ENCODE results near the gene ZNF500. TPM values are rescaled to one million over a fixed set of nuclear protein-coding genes. Genes with fewer than 3 reads are reported as not detected.

Gene ZNF500
- total and polyA plus RNA-seq, 2 donors from 2014 or later: 4.9 to 18.3 TPM

- Histone ChIP-seq H3K9ac (ENCODE audit: low read length in 3 of 3) (no peak overlapping the region), H3K9me3 (ENCODE audit: control insufficient read depth in 2 of 3, insufficient read depth in 1 of 3, low read length in 3 of 3) (no peaks in the 10 kb centered on the region), H3K36me3 (ENCODE audit: control insufficient read depth in 2 of 3, insufficient read depth in 3 of 3, low read length in 3 of 3) (no peaks in the 10 kb centered on the region), H3K4me1 (ENCODE audit: control insufficient read depth in 2 of 3, insufficient read depth in 2 of 3, low read depth in 1 of 3, low read length in 3 of 3) (no peaks in the 10 kb centered on the region), H3K27me3 (ENCODE audit: control insufficient read depth, insufficient read depth, low read length) (no peaks in the 10 kb centered on the region), H3K27ac (ENCODE audit: low read depth in 2 of 2, low read length in 2 of 2) (no peak overlapping the region), H3K4me3 (ENCODE audit: low read length in 3 of 3) (no peak overlapping the region)
- FAIRE-seq (no peak), DNase-seq (peak in 1 of 5 donors; percentile 15)
- intact Hi-C loops (cut with DNase I): no loop called here
- no peak for TF ChIP-seq CTCF (IDR thresholded peaks at IDR 0.05; ENCODE audit: borderline replicate concordance, extremely low read depth, insufficient read depth)
These were observed 23.9 kb upstream of the ZNF500 start for GRCh38 chr16:4790871-4791270.

- Histone ChIP-seq H3K4me1 (ENCODE audit: control insufficient read depth in 2 of 3, insufficient read depth in 2 of 3, low read depth in 1 of 3, low read length in 3 of 3) (no peaks in the 10 kb centered on the region), H3K9me3 (ENCODE audit: control insufficient read depth in 2 of 3, insufficient read depth in 1 of 3, low read length in 3 of 3) (no peaks in the 10 kb centered on the region), H3K27me3 (ENCODE audit: control insufficient read depth, insufficient read depth, low read length) (no peaks in the 10 kb centered on the region), H3K36me3 (ENCODE audit: control insufficient read depth in 2 of 3, insufficient read depth in 3 of 3, low read length in 3 of 3) (no peaks in the 10 kb centered on the region), H3K27ac (ENCODE audit: low read depth in 2 of 2, low read length in 2 of 2) (no peak overlapping the region), H3K9ac (ENCODE audit: low read length in 3 of 3) (no peak overlapping the region), H3K4me3 (ENCODE audit: low read length in 3 of 3) (no peak overlapping the region)
- DNase-seq (no peak), FAIRE-seq (no peak)
- intact Hi-C loops (cut with DNase I): no loop called here
- no peak for TF ChIP-seq CTCF (IDR thresholded peaks at IDR 0.05; ENCODE audit: borderline replicate concordance, extremely low read depth, insufficient read depth)
These were observed 23.3 kb upstream of the ZNF500 start for GRCh38 chr16:4790261-4790660.

- H3K9ac ChIP-seq (ENCODE audit: low read length in 3 of 3): no peak overlapping the region
- no peaks in the 10 kb centered on the region for H3K27me3 ChIP-seq (ENCODE audit: control insufficient read depth, insufficient read depth, low read length)
- intact Hi-C loops (cut with DNase I): no loop called here
- no peaks in the 10 kb centered on the region for H3K36me3 ChIP-seq (ENCODE audit: control insufficient read depth in 2 of 3, insufficient read depth in 3 of 3, low read length in 3 of 3)
- no peak for DNase-seq
- H3K4me1 ChIP-seq (ENCODE audit: control insufficient read depth in 2 of 3, insufficient read depth in 2 of 3, low read depth in 1 of 3, low read length in 3 of 3): no peaks in the 10 kb centered on the region
- FAIRE-seq: no peak
- no peak overlapping the region for H3K27ac ChIP-seq (ENCODE audit: low read depth in 2 of 2, low read length in 2 of 2)
- H3K9me3 ChIP-seq (ENCODE audit: control insufficient read depth in 2 of 3, insufficient read depth in 1 of 3, low read length in 3 of 3): no peaks in the 10 kb centered on the region
- H3K4me3 ChIP-seq (ENCODE audit: low read length in 3 of 3): no peak overlapping the region
- TF ChIP-seq CTCF (IDR thresholded peaks at IDR 0.05; ENCODE audit: borderline replicate concordance, extremely low read depth, insufficient read depth): no peak
These were observed 21.9 kb upstream of the ZNF500 start for GRCh38 chr16:4788910-4789309.

GRCh38 chr16:4788489-4788889, 21.5 kb upstream of the ZNF500 start:
- H3K4me3 ChIP-seq (ENCODE audit: low read length in 3 of 3): no peak overlapping the region
- DNase-seq (no peak), FAIRE-seq (no peak)
- no peaks in the 10 kb centered on the region for H3K36me3 ChIP-seq (ENCODE audit: control insufficient read depth in 2 of 3, insufficient read depth in 3 of 3, low read length in 3 of 3)
- intact Hi-C loops (cut with DNase I): no loop called here
- no peaks in the 10 kb centered on the region for H3K27me3 ChIP-seq (ENCODE audit: control insufficient read depth, insufficient read depth, low read length)
- H3K9ac ChIP-seq (ENCODE audit: low read length in 3 of 3): no peak overlapping the region
- no peaks in the 10 kb centered on the region for H3K9me3 ChIP-seq (ENCODE audit: control insufficient read depth in 2 of 3, insufficient read depth in 1 of 3, low read length in 3 of 3)
- TF ChIP-seq CTCF (IDR thresholded peaks at IDR 0.05; ENCODE audit: borderline replicate concordance, extremely low read depth, insufficient read depth): no peak
- no peaks in the 10 kb centered on the region for H3K4me1 ChIP-seq (ENCODE audit: control insufficient read depth in 2 of 3, insufficient read depth in 2 of 3, low read depth in 1 of 3, low read length in 3 of 3)
- no peak overlapping the region for H3K27ac ChIP-seq (ENCODE audit: low read depth in 2 of 2, low read length in 2 of 2)
